Ovary (tissue), 9 donors: ENCODE measurements around the gene LDLRAD4. TPM values are rescaled to one million over a fixed set of nuclear protein-coding genes. Genes with fewer than 3 reads are reported as not detected.
"Not testable (repeated sequence)": the region's sequence is repeated elsewhere in the genome, so short reads cannot be mapped to it uniquely, and the experiment has no call there.

Experiments used
- DNase-seq, 5 donors: peaks; one replicate each; pipeline ENCODE4 v3.0.0-alpha.2; 2019 to 2020
- H3K27ac ChIP-seq, 2 donors: fragments of 200-600 bp; one replicate each; pipeline versions ENCODE4 v1.5.1 to v1.8.0; 2019 to 2022
- H3K27me3 ChIP-seq: fragments of 200-600 bp; one replicate; pipeline ENCODE4 v1.8.0; 2022
- H3K36me3 ChIP-seq: fragments of 200-600 bp; sonication (generic); one replicate; pipeline ENCODE4 v1.5.1; 2019
- H3K4me1 ChIP-seq: one replicate; pipeline ENCODE4 v1.8.1; 2013; ENCODE audit warnings: mild to moderate bottlenecking, moderate library complexity; ENCODE audit not compliant: insufficient read depth
- H3K4me3 ChIP-seq: fragments of 200-600 bp; sonication (generic); one replicate; pipeline ENCODE4 v1.5.1; 2017
- H3K9me3 ChIP-seq, 2 donors: fragments of 200-600 bp in 1 of 2; sonication (generic) in 1 of 2; one replicate each; pipeline versions ENCODE4 v1.5.1 to v1.8.1; 2013 to 2019; ENCODE audit warnings: mild to moderate bottlenecking in 1 of 2, moderate library complexity in 1 of 2
- EP300 ChIP-seq: sonication (generic); formaldehyde crosslinking; IDR thresholded peaks from one replicate; pipeline ENCODE4 v1.6.1; 2017; ENCODE audit warnings: antibody characterized with exemption
- POLR2A ChIP-seq: fragments of 450-650 bp; IDR thresholded peaks from one replicate; pipeline ENCODE4 v1.6.1; 2017; ENCODE audit warnings: antibody characterized with exemption, mild to moderate bottlenecking, moderate library complexity
- WGBS, 3 donors: extraction: QIAGEN DNeasy Blood & Tissue Kit in 1 of 3; methylation state at CpG; one replicate each; pipeline versions ENCODE4 v1.1.5 to v1.1.7; 2013 to 2017; 5-methylcytosine and 5-hydroxymethylcytosine counted together
- intact Hi-C, 4 donors: fragments of 100-400 bp; cut with DNase I; formaldehyde crosslinking; loops; one replicate each; pipeline versions ENCODE4 v1.11.0 to v1.15.1; 2022 to 2023
- polyA plus RNA-seq, 2 donors: library from polyadenylated mRNA; stranded (reverse); fragments of 200-250 nt in 1 of 2; fragments of 350-450 nt in 1 of 2; fragmentation: Illumina TruSeq in 1 of 2; extraction: RNeasy Lipid Tissue Mini Kit (QIAGEN cat#74804) in 1 of 2; gene quantifications; one replicate each; pipeline ENCODE4 v1.2.3, GENCODE V29; 2013 to 2014
- total RNA-seq, 7 donors: library from RNA; depleted of rRNA in 2 of 7; stranded (reverse); fragments of >200 nt in 2 of 7; fragmentation: NEBNext Ultra II Directional in 3 of 7; extraction: Animal tissue kit (Norgen Biotek cat#: 25700) in 3 of 7; gene quantifications; one replicate each; pipeline versions ENCODE4 v1.1.0 to v1.2.4, GENCODE V29; 2016 to 2023
- TF ChIP-seq, protein P1 (sequence below), 3 donors: fragments of 450-650 bp in 2 of 3; fragments of 200-600 bp in 1 of 3; IDR thresholded peaks; one replicate each; pipeline versions ENCODE4 v1.5.1 to v1.8.0; 2016 to 2022; ENCODE audit warnings: antibody characterized with exemption in 3 of 3, mild to moderate bottlenecking in 1 of 3
- donor health status: DM: no; HTN: no; CAD: no; lungs with moderate emphysema.
- donor health status: DM: no; HTN: no; CAD: no.
- donor health status: Bipolar disorder and iron deficiency.
- donor health status: DM: yes; HTN: yes; CAD: no.
- donor health status: DM: no; HTN: no; CAD: no.
- donor health status: DM: yes; HTN: yes; CAD: no.

The LDLRAD4 gene
- total and polyA plus RNA-seq, 9 donors: 2.3 to 31.6 (median 8.3) TPM

DNA sequence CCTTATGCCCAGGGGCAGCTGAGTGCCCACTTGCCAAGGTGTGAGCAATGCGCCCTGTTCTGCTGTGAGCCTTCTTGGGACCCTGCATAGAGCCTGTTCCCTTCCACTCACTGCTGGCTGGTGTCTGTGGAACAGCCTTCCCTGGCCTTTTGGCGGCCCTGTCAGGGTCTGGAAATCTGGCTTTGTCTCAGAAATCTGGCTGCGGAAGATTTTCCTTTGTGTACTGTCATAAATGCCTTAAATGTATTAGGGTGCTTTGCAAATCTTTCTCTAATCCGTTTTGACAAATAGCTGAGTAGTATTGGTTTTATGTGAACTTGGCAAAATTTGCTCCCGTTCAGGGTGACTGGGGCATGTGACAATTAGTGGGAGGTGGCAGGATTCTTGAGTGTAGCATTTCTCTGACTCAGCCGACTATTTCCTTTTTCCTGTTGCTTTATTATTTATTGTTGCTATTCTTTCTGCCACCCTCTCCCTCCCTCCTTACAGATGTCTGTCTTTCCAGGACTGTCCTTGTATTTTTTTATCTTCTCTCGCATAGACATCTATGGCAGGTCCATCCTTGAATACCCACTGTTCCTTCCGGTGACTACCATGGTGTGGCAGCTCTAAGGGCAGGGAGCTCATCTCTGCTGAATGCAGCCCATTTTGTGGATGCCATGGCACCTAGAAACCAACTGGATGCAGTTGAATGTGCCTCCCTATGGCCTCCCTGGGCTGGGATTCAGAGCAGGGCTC lies 41.8 kb downstream of the LDLRAD4 start:
- H3K9me3 ChIP-seq: no peaks in the 10 kb centered on the region
- H3K27me3 ChIP-seq: no peaks in the 10 kb centered on the region
- no peak overlapping the region for H3K27ac ChIP-seq
- TF ChIP-seq POLR2A: no peak
- TF ChIP-seq, protein P1, sequence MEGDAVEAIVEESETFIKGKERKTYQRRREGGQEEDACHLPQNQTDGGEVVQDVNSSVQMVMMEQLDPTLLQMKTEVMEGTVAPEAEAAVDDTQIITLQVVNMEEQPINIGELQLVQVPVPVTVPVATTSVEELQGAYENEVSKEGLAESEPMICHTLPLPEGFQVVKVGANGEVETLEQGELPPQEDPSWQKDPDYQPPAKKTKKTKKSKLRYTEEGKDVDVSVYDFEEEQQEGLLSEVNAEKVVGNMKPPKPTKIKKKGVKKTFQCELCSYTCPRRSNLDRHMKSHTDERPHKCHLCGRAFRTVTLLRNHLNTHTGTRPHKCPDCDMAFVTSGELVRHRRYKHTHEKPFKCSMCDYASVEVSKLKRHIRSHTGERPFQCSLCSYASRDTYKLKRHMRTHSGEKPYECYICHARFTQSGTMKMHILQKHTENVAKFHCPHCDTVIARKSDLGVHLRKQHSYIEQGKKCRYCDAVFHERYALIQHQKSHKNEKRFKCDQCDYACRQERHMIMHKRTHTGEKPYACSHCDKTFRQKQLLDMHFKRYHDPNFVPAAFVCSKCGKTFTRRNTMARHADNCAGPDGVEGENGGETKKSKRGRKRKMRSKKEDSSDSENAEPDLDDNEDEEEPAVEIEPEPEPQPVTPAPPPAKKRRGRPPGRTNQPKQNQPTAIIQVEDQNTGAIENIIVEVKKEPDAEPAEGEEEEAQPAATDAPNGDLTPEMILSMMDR (IDR thresholded peaks at IDR 0.05): no peak
- TF ChIP-seq EP300: no peak
- H3K4me1 ChIP-seq: peaks cover 3% of the 10 kb centered on the region
- intact Hi-C loops: loop anchor here in 1 of 4 donors (5.0 kb wide), 1 partner anchor 38 kb away; no protein-coding TSS in a partner anchor
- no peak for DNase-seq
- H3K4me3 ChIP-seq: no peak overlapping the region
- no peaks in the 10 kb centered on the region for H3K36me3 ChIP-seq
- WGBS, 3 donors: 57 to 69% (median 64%) methylated on average over 8 of the region's 8 CpGs

DNA sequence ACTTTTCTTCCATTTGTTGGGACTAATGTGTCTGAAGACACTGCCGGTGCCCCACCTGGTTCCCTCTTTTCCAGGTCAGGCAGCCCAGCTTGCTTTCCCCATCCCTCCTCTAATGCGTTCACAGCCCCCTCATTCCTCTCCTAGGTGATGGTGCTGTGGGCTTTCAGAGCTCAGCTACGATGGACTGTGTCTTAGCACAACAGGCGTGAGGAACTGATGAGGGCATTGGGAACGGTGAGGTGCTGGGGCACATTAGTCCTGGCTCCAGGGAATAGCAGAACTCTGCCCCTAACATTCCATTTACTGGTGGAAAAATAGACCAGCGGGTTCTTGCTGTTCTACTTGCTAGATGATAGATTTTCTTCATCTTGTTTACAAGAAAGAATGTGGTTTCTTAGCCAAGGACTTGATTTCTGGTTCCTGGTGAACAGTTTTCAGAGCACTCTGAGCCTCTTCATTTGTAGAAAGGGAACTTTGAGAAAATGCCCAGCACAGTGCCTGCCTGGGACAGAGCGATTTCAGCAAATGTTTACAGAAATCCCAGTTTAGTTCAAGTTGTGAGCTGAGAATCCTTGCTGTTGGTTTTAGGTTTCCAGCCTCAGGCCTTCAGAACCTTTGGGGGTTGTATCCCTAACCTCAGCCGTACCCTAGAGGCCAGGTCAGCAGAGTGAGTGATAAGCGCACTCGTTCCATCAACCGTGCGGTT lies 42.5 kb downstream of the LDLRAD4 start:
- 70 to 77% (median 75%) methylated on average over 12 of the region's 12 CpGs for WGBS, 3 donors
- H3K4me1 ChIP-seq: peaks cover 3% of the 10 kb centered on the region
- no peak overlapping the region for H3K4me3 ChIP-seq

DNA sequence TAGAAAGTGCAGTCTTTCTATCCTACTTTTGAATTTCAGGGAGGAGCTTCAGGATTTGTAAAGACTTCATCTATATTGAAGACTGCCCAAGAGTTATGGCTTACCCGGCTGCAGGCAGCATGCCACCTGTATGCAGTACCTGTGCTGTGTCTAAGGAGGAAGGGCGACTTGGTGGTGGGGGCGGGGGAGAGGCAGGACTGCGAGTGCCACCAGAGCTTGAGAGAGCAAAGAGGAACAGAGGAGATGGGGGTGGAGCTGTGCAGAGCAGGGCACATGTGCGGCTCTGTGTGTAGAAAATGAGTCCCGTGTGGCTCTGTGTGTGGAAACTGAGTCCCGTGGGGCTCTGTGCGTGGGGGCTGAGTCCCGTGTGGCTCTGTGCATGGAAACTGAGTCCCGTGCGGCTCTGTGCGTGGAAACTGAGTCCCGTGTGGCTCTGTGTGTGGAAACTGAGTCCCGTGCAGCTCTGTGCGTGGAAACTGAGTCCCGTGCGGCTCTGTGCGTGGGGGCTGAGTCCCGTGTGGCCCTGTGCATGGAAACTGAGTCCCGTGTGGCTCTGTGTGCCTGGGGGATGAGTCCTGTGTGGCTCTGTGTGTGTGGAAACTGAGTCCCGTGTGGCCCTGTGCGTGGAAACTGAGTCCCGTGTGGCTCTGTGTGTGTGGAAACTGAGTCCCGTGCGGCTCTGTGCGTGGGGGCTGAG lies 43.2 kb downstream of the LDLRAD4 start:
- Histone ChIP-seq H3K4me3 (no peak overlapping the region), H3K27ac (no peak overlapping the region), H3K36me3 (no peaks in the 10 kb centered on the region), H3K4me1 (peaks cover 3% of the 10 kb centered on the region), H3K9me3 (no peaks in the 10 kb centered on the region), H3K27me3 (no peaks in the 10 kb centered on the region)
- 88 to 92% (median 89%) methylated on average over 26 of the region's 26 CpGs for WGBS, 3 donors
- intact Hi-C loops: loop anchor here in 1 of 4 donors (5.0 kb wide), 1 partner anchor 40 kb away; no protein-coding TSS in a partner anchor
- TF ChIP-seq POLR2A (no peak), EP300 (no peak)
- TF ChIP-seq, protein P1 (IDR thresholded peaks at IDR 0.05): no peak
- no peak for DNase-seq

More for the DNA sequence above, 42.5 kb downstream of the LDLRAD4 start:
- intact Hi-C loops: loop anchor here in 1 of 4 donors (5.0 kb wide), 1 partner anchor 39 kb away; no protein-coding TSS in a partner anchor
- H3K27ac ChIP-seq: no peak overlapping the region
- TF ChIP-seq POLR2A (no peak), EP300 (no peak)
- TF ChIP-seq, protein P1 (IDR thresholded peaks at IDR 0.05): no peak
- no peak for DNase-seq
- no peaks in the 10 kb centered on the region for H3K9me3 ChIP-seq
- H3K36me3 ChIP-seq: no peaks in the 10 kb centered on the region
- H3K27me3 ChIP-seq: no peaks in the 10 kb centered on the region

DNA sequence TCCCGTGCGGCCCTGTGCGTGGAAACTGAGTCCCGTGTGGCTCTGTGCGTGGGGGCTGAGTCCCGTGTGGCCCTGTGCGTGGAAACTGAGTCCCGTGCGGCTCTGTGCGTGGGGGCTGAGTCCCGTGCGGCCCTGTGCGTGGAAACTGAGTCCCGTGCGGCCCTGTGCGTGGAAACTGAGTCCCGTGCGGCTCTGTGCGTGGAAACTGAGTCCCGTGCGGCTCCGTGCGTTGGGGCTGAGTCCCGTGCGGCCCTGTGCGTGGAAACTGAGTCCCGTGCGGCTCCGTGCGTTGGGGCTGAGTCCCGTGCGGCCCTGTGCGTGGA lies 43.8 kb downstream of the LDLRAD4 start:
- not testable (repeated sequence) for H3K36me3 ChIP-seq, H3K9me3 ChIP-seq, H3K27me3 ChIP-seq, H3K4me3 ChIP-seq, H3K4me1 ChIP-seq, DNase-seq, H3K27ac ChIP-seq
- intact Hi-C loops: loop anchor here in 1 of 4 donors (5.0 kb wide), 1 partner anchor 40 kb away; no protein-coding TSS in a partner anchor
- 87 to 96% (median 87%) methylated on average over 28 to 33 of the region's 33 CpGs for WGBS, 3 donors
